ENCODE results near the gene NINJ1. TPM values are rescaled to one million over a fixed set of nuclear protein-coding genes. Genes with fewer than 3 reads are reported as not detected.

NINJ1 gene
- total RNA-seq, 1 donor from 2014 or later, result 11.0 TPM

GRCh38 chr9:93126825-93127368, 7.2 kb downstream of the NINJ1 start:
- H3K4me3 Mint-ChIP-seq, result no peak overlapping the region
- TF ChIP-seq CTCF (IDR thresholded peaks at IDR 0.05), result no peak
- ChIA-PET POLR2A (interaction anchor here (1.0 kb wide), 1 partner anchor 9 kb away, joined by 3 read pairs; no protein-coding TSS in a partner anchor), CTCF (no interaction called here)
- peaks cover 5% of the 10 kb centered on the region for H3K36me3 Mint-ChIP-seq (ENCODE audit: low read depth)
- no peak overlapping the region for H3K27ac Mint-ChIP-seq
- peaks cover 18% of the 10 kb centered on the region for H3K4me1 Mint-ChIP-seq
- intact Hi-C loops (cut with micrococcal nuclease), result no loop called here
- ATAC-seq (ENCODE audit: low read depth), result no peak
- H3K9me3 Mint-ChIP-seq, result no peaks in the 10 kb centered on the region
- H3K27me3 Mint-ChIP-seq, result no peaks in the 10 kb centered on the region
- peak; percentile 13 for DNase-seq

- Mint-ChIP-seq H3K27ac (no peak overlapping the region), H3K27me3 (no peaks in the 10 kb centered on the region), H3K36me3 (ENCODE audit: low read depth) (peaks cover 5% of the 10 kb centered on the region), H3K4me1 (peaks cover 20% of the 10 kb centered on the region), H3K4me3 (no peak overlapping the region), H3K9me3 (no peaks in the 10 kb centered on the region)
- TF ChIP-seq CTCF (IDR thresholded peaks at IDR 0.05), result no peak
- ChIA-PET CTCF (no interaction called here), POLR2A (interaction anchor here (1.0 kb wide), 1 partner anchor 9 kb away, joined by 3 read pairs; no protein-coding TSS in a partner anchor)
- intact Hi-C loops (cut with micrococcal nuclease), result no loop called here
- ATAC-seq (ENCODE audit: low read depth) (no peak), DNase-seq (peak; percentile 12)
Measured at GRCh38 chr9:93126151-93126781, 7.8 kb downstream of the NINJ1 start.

- ChIA-PET CTCF (no interaction called here), POLR2A (no interaction called here)
- H3K27ac Mint-ChIP-seq, result no peak overlapping the region
- no peaks in the 10 kb centered on the region for H3K9me3 Mint-ChIP-seq
- H3K36me3 Mint-ChIP-seq (ENCODE audit: low read depth), result peaks cover 7% of the 10 kb centered on the region
- ATAC-seq (ENCODE audit: low read depth), result no peak
- no peak overlapping the region for H3K4me3 Mint-ChIP-seq
- intact Hi-C loops (cut with micrococcal nuclease), result no loop called here
- no peaks in the 10 kb centered on the region for H3K27me3 Mint-ChIP-seq
- TF ChIP-seq CTCF (IDR thresholded peaks at IDR 0.05), result no peak
- peaks cover 25% of the 10 kb centered on the region for H3K4me1 Mint-ChIP-seq
- DNase-seq, result peak; percentile 6
Measured at GRCh38 chr9:93125331-93125894, 8.6 kb downstream of the NINJ1 start.

DNA sequence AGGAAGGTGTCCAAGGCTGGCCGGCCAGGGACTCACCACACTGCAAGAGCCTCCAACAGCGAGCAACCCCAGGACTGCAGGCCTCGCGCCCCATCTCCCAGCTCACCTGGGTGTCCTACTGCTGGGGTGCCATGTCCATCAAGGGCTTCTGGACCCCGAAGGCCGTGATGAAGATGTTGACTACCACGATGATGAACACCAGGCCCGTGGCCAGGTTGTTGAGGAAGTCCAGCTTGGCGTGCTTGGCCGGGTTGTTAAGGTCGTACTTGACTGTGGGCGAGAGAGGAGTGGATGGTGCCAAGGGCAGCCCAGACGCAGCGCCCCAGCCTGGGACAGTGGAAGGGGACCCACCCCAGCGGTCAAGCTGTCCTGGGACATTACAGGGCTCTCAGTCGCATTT, 9.3 kb downstream of the NINJ1 start:
- Mint-ChIP-seq H3K27me3 (no peaks in the 10 kb centered on the region), H3K36me3 (ENCODE audit: low read depth) (peaks cover 7% of the 10 kb centered on the region), H3K4me3 (no peak overlapping the region), H3K27ac (no peak overlapping the region), H3K9me3 (no peaks in the 10 kb centered on the region), H3K4me1 (peaks cover 31% of the 10 kb centered on the region)
- ChIA-PET CTCF (no interaction called here), POLR2A (no interaction called here)
- ATAC-seq (ENCODE audit: low read depth) (no peak), DNase-seq (peak; percentile 11)
- intact Hi-C loops (cut with micrococcal nuclease), result no loop called here
- TF ChIP-seq CTCF (IDR thresholded peaks at IDR 0.05), result no peak

DNA sequence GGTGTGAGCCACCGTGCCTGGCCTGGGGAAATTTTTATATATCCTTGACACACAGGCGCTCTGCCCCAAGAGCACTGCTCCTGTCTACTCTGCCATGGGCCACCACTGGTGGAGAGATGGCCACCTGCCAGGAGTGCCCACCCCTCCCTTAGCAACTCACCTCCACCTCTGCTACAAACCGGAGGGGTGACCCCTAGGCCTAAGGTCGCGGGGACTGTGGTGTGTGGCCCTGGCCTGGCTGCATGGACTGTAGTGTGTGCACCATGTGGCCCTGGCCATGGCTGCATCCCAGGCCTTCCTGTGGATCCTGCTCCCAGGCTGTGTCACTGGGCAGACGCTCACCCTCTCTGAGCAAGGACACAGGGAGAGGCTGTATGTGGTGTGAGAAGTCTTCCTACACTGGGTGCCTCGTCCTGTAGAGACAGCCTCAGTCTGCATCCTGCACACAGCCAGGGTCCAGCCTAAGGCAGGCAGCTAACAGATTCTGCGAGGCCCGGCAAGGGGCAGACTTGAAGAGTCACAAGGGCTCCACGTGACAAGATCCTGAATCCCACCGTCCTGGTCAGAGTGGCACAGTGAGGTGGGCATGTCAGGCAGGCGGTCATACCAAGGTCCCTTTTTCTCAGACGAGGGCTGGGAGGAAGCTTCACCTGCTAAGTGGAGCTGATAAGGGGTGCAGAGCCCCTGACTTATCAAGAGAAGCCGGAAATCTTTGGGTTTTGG, 10.3 kb downstream of the NINJ1 start:
- ChIA-PET CTCF (no interaction called here), POLR2A (no interaction called here)
- Mint-ChIP-seq H3K9me3 (no peaks in the 10 kb centered on the region), H3K4me1 (peaks cover 38% of the 10 kb centered on the region), H3K4me3 (no peak overlapping the region), H3K27me3 (no peaks in the 10 kb centered on the region), H3K36me3 (ENCODE audit: low read depth) (peaks cover 7% of the 10 kb centered on the region), H3K27ac (no peak overlapping the region)
- intact Hi-C loops (cut with micrococcal nuclease), result no loop called here
- no peak for TF ChIP-seq CTCF (IDR thresholded peaks at IDR 0.05)
- ATAC-seq (ENCODE audit: low read depth) (no peak), DNase-seq (peak; percentile 13)
